IPS-NIHi7 (cell line): Measurements from ENCODE around the gene GIT1.
A peak's percentile ranks its signal among the peaks of the same experiment; 100 is the strongest.

Experiments
- DNase-seq: peaks from one replicate; pipeline ENCODE4 v3.0.0; 2012; ENCODE audit warnings: mixed read lengths; ENCODE audit errors: extremely low spot score

GIT1 gene

DNA sequence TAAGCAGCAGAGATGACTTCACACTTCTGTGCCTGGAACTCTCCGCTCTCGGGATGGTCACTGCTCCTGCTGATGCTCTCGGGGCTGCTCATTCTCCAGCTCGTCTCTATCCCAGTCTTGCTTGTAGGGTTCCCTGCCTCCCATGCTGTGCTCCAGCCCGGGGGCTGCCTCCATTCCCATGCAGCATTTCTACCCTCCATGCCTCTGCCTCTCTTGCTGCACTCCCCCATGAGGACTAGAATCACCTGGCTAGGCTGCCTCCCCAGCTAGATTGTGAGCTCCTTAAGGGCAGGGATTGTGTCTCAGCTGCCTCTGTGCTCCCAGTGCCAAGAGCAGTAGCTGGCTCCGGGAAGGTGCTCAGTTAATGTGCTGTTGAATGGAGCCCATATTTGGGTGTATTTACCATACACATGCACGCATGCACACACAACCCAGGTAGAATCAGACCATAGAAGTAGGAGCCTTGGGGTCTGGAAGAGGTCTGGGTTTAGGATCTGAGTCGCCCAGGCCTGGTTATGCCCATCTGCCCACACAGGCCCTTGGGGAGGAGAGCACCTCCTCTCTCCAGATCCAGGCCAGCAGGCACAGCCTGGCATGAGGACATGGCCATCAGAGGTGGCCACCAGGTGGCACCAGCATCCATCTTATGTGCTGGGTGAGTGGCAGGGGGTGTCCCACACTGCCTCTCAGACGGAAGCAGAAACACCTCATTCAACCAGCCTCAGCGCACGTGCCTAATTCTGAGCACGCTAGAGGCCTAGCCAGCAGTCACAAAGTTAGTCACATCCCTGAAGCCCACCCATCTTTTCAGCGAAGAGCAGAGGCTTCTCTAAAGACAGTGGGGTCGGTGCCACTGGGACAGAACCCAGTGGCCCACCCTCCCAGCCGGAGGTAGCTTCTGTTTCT is 9.3 kb downstream of the GIT1 start:
- DNase-seq: peak; percentile 87

- DNase-seq: no peak
Measured at GRCh38 chr17:29578626-29579485, 10.6 kb downstream of the GIT1 start.

- no peak for DNase-seq
Measured at GRCh38 chr17:29577385-29578211, 11.8 kb downstream of the GIT1 start.

GRCh38 chr17:29577001-29577370 is 12.5 kb downstream of the GIT1 start:
- no peak for DNase-seq

GRCh38 chr17:29576214-29577000 is 13.0 kb downstream of the GIT1 start:
- DNase-seq: no peak

DNA sequence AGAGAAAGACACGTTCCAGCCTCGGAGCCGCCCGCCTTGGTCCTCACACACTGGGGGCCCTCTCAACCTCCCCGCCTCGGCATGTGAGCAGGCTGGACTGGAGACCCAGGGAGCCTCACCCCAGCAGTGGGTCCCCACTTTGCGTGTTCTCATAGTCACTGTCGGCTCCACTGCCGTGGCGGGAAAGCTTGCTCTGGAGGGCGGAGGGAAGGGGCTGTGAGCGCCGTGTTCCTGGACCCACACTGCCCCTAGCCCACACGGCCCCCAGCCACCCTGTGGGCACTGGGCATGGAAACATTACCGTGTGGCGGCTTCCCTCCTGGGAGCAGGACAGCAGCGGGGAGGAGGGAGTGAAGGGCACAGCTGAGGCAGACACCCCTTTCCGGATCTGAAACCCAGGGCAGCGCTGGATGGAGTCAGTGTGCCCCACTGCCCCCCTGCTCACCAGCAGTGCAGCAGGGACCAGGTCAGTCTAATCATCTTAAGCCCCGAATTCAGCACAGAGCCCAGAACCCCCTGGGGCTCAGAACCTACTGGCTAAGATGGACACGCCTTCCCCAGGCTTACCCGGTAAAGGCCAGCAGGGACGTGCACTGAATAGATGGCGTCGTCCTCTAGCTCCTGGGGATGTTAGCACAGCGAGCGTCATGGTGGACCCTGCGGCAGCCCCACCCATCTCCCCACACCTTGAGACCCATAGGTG is 13.8 kb downstream of the GIT1 start:
- DNase-seq: no peak

GRCh38 chr17:29574732-29575510 is 14.5 kb downstream of the GIT1 start:
- no peak for DNase-seq

- DNase-seq: no peak
Measured at GRCh38 chr17:29573871-29574731, 15.3 kb downstream of the GIT1 start.

- no peak for DNase-seq
Measured at GRCh38 chr17:29573558-29573869, 15.9 kb downstream of the GIT1 start.

GRCh38 chr17:29572691-29573557 is 16.5 kb downstream of the GIT1 start:
- peak; percentile 64 for DNase-seq

DNA sequence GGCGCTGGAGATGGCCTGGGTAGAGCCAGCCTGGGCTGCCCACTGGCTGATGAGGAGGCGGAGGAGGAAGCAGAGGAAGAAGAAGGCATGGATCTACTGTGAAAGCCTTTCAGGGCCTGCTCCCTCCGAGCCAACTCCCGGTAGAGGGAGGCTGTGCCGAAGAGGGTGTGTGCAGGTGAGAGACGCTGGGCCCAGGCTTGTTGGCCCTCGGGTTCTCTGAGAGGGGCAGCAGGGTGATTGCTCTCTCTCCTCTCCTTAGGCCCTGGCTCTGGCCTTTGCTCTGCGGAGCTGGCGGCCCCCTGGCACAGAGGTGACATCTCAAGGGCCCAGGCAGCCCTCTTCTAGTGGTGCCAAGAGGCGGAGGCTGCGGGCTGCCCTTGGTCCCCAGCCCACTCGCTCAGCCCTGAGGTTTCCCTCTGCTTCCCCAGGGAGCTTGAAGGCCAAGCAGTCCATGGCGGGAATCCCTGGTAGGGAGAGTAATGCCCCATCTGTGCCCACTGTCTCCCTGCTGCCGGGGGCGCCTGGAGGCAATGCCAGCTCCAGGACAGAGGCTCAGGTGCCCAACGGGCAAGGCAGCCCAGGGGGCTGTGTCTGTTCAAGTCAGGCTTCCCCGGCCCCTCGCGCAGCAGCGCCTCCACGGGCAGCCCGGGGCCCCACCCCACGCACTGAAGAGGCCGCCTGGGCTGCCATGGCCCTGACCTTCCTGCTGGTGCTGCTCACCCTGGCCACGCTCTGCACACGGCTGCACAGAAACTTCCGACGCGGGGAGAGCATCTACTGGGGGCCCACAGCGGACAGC is 17.4 kb downstream of the GIT1 start:
- DNase-seq: no peak

GRCh38 chr17:29571486-29571882 is 18.0 kb downstream of the GIT1 start:
- no peak for DNase-seq

- no peak for DNase-seq
Measured at GRCh38 chr17:29570521-29570920, 18.9 kb downstream of the GIT1 start.

- DNase-seq: no peak
Measured at GRCh38 chr17:29569245-29569950, 20.1 kb downstream of the GIT1 start.

DNA sequence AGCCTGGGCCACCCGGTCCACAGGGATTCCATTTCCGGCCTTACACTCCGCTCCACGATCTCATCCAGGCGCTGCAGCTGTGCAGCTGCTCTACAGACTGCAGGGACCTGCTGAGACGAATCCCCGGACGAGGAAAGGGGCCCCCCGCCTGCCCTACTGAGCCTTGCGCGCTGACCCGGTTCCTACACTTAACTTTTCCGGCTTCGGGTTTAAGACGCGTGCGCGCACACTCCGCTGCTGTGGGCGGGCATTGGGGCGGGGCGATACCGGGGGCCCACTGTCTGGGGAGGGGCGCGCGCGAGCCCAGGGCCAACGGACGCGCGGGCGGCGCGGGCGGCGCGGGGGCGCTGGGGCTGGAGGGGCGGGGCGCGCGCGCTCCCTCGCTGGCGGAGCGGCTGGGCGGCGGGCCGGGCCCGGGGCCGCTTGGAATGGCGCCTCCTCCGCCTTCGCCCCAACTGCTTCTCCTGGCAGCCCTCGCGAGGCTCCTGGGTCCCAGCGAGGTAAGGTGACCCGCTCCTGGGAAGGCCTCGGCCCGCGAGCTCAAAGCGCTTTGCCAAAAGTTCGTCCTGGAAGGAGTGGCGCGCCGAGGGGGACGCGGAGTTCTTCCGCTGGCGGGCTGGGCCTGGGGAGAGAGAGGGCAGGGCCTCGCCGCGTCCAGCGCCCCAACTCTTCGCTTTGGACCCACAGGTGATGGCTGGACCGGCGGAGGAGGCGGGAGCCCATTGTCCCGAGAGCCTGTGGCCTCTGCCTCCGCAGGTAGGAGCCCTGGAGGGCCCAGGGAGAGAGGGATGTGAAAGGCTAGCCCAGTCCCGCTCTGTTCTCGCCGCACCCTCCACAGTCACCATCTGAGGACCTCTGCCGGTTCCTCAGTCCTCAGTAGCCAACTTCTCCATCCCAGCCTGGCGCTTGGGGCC is 20.9 kb downstream of the GIT1 start, which contains the start of gene TP53I13:
Gene TP53I13 (plus strand): TSS at position 371 of the 914 bp plus-strand sequence. CDS start 58 bp downstream, at position 429.
- DNase-seq: peak; percentile 89
